C4-2B (cell line): ENCODE measurements around the gene CNOT9.

Source experiments
- CTCF ChIP-seq: fragments of 450-650 bp; conservative IDR thresholded peaks from 2 replicates; pipeline ENCODE4 v1.5.1; 2017; ENCODE audit warnings: mild to moderate bottlenecking
- ZFX ChIP-seq: fragments of 450-650 bp; IDR thresholded peaks from 2 replicates; pipeline ENCODE4 v1.6.1; 2017

DNA sequence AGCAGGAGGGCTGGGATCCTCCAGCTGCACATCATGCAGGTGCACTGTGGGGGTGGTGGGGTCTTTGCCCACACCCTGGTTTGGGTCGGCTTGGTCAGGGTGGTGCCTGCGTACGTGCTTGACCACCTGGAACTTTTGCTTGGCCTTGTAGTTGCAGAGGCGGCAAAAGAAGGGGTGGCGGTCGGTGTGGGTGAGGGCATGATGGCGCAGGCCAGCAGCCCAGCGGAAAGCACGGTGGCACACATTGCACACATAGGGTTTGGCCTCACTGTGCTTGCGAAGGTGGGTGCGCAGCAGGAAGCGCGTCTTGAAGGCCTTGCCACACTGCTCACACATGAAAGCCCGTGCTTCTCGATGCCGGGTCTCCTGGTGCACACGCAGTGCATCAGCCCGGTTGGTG, 69.7 kb downstream of the CNOT9 start:
- no peak for TF ChIP-seq CTCF
- no peak for TF ChIP-seq ZFX
